HFFc6 (cell line): ENCODE measurements around the gene AGRP. TPM values are rescaled to one million over a fixed set of nuclear protein-coding genes. Genes with fewer than 3 reads are reported as not detected.

ENCODE experiments used
- DNase-seq: peaks from one replicate; pipeline ENCODE4 v3.0.0-alpha.2; 2018
- H3K27ac Mint-ChIP-seq: 2 replicates; pipeline ENCODE4 v1.8.0; 2020; ENCODE audit warnings: mild to moderate bottlenecking, mixed read lengths
- H3K27me3 Mint-ChIP-seq: 2 replicates; pipeline ENCODE4 v1.8.0; 2021; ENCODE audit warnings: mild to moderate bottlenecking, moderate library complexity, mixed read lengths; ENCODE audit not compliant: insufficient read depth
- H3K36me3 Mint-ChIP-seq: 2 replicates; pipeline ENCODE4 v1.8.0; 2021; ENCODE audit warnings: low read depth, mixed read lengths
- H3K4me1 Mint-ChIP-seq: 2 replicates; pipeline ENCODE4 v1.8.0; 2020; ENCODE audit warnings: low read depth, mixed read lengths
- H3K4me3 Mint-ChIP-seq: 2 replicates; pipeline ENCODE4 v1.8.0; 2020; ENCODE audit warnings: mild to moderate bottlenecking, moderate library complexity, mixed read lengths
- H3K9me3 Mint-ChIP-seq: 2 replicates; pipeline ENCODE4 v1.8.0; 2020; ENCODE audit warnings: mild to moderate bottlenecking, mixed read lengths
- total RNA-seq, 6 experiments: library from RNA; stranded (reverse); fragmentation: NEBNext Ultra II Directional; extraction: Animal tissue kit (Norgen Biotek cat#: 25700); gene quantifications; 2 replicates in 1 of 6; 3 replicates in 5 of 6; pipeline ENCODE4 v1.2.3, GENCODE V29; 2021
- TF ChIP-seq, protein P1 (sequence below): fragments of 200-600 bp; sonication (generic); IDR thresholded peaks from 2 replicates; pipeline ENCODE4 v1.5.0; 2021; ENCODE audit warnings: antibody characterized with exemption, mild to moderate bottlenecking

AGRP gene
- total RNA-seq, 6 experiments from 2014 or later, result not detected

DNA sequence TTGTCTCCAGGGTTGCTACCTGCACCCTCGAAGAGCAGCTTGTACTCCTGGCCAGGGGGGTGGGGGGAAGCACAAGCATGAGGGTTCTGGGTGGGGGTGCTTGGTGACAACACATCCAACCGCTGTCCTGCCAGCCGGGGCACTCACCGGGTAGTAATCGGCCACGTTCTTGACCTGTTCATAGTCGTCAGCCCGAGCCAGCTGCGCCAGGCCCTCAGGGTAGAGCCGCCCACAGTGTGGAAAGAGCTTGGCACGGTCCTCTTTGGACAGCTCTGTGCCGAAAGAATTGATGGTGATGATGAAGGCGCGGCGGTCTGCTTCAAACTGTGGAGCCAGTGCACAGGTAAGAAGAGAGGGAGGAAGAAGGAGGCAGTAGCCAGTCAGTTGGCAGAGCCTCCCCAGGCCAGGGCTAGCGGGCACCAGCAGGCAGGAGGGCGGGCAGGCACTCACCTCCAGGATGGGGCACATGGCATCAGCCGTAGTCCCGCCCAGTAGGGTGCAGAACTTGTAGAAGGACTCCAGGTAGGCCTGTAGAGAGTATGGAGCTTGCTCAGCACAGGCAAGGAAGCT is 44.4 kb downstream of the AGRP start:
- H3K4me1 Mint-ChIP-seq, result no peaks in the 10 kb centered on the region
- H3K9me3 Mint-ChIP-seq, result no peaks in the 10 kb centered on the region
- no peak overlapping the region for H3K4me3 Mint-ChIP-seq
- TF ChIP-seq, protein P1, sequence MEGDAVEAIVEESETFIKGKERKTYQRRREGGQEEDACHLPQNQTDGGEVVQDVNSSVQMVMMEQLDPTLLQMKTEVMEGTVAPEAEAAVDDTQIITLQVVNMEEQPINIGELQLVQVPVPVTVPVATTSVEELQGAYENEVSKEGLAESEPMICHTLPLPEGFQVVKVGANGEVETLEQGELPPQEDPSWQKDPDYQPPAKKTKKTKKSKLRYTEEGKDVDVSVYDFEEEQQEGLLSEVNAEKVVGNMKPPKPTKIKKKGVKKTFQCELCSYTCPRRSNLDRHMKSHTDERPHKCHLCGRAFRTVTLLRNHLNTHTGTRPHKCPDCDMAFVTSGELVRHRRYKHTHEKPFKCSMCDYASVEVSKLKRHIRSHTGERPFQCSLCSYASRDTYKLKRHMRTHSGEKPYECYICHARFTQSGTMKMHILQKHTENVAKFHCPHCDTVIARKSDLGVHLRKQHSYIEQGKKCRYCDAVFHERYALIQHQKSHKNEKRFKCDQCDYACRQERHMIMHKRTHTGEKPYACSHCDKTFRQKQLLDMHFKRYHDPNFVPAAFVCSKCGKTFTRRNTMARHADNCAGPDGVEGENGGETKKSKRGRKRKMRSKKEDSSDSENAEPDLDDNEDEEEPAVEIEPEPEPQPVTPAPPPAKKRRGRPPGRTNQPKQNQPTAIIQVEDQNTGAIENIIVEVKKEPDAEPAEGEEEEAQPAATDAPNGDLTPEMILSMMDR, result no peak
- H3K27me3 Mint-ChIP-seq, result peaks cover 2% of the 10 kb centered on the region
- peaks cover 7% of the 10 kb centered on the region for H3K36me3 Mint-ChIP-seq
- DNase-seq, result no peak
- H3K27ac Mint-ChIP-seq, result no peak overlapping the region

DNA sequence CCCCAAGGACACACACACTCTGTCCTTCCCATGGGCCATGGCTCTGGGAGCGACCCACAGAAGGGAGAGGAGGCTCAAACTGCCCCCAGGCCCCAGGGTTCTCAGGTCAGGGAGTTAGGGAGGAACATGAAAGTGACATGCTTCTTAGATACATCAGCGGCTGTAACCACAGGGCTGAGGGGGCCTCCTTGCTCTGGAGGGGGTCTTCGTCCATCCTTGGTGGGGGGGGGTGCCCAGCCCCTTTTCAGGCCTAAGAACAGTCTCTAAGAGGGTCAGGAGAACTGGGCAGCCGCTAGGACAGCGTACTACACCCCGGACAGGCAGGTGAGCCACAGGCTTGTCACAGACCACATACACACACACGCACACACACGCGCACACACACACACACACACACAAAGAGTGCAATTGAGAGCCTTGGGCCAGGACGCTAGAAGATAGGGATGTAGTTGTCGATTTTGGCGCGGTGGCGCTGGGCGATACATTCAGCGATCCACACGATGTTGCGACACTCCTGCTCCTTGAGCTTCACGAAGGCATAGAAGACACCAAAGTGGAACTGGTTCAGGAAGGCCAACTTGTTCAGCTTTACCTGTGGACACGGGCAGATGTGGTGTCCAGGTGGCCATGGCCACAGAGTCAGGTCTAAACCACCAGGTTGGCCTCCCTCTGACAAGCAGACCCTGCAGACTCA is 45.1 kb downstream of the AGRP start:
- Mint-ChIP-seq H3K27ac (no peak overlapping the region), H3K4me3 (no peak overlapping the region), H3K27me3 (peaks cover 2% of the 10 kb centered on the region), H3K9me3 (no peaks in the 10 kb centered on the region), H3K4me1 (no peaks in the 10 kb centered on the region), H3K36me3 (peaks cover 7% of the 10 kb centered on the region)
- TF ChIP-seq, protein P1, result no peak
- DNase-seq, result no peak

DNA sequence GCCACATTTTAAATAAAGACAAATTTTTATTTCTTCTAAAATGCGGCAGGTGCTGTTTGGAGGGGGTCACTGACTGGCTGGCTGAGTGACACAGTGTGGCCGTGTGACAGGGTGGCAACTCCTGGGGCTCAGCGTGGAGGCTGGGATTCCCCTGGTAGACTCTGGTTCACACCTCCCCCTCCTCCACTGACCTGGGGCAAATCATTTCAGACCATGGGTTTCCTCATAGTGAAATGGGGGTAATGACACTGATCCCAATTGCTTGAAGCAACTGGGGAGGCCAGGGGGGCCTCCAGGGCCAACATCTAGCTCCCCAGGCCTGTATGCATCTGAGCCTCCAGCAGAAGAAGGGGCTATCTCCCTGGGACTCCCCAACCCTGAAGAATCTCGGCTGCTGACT is 45.8 kb downstream of the AGRP start:
- no peak for DNase-seq
- Mint-ChIP-seq H3K4me3 (no peak overlapping the region), H3K27me3 (peaks cover 2% of the 10 kb centered on the region), H3K9me3 (no peaks in the 10 kb centered on the region), H3K4me1 (no peaks in the 10 kb centered on the region), H3K27ac (no peak overlapping the region), H3K36me3 (peaks cover 7% of the 10 kb centered on the region)
- TF ChIP-seq, protein P1, result no peak

DNA sequence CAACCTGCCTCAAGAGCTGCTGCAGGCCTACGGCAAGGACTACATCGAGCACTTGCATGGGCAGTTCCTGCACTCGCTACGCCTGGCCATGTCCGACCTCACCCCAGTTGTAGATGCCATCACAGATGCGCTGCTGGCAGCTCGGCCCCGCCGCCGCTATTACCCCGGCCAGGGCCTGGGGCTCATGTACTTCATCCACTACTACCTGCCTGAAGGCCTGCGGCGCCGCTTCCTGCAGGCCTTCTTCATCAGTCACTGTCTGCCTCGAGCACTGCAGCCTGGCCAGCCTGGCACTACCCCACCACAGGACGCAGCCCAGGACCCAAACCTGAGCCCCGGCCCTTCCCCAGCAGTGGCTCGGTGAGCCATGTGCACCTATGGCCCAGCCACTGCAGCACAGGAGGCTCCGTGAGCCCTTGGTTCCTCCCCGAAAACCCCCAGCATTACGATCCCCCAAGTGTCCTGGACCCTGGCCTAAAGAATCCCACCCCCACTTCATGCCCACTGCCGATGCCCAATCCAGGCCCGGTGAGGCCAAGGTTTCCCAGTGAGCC is 46.6 kb downstream of the AGRP start:
- Mint-ChIP-seq H3K36me3 (peaks cover 7% of the 10 kb centered on the region), H3K27me3 (no peaks in the 10 kb centered on the region; the same call in none of the 2 replicates), H3K4me3 (no peak overlapping the region), H3K9me3 (no peaks in the 10 kb centered on the region), H3K4me1 (no peaks in the 10 kb centered on the region), H3K27ac (no peak overlapping the region)
- DNase-seq, result no peak
- TF ChIP-seq, protein P1, result no peak

DNA sequence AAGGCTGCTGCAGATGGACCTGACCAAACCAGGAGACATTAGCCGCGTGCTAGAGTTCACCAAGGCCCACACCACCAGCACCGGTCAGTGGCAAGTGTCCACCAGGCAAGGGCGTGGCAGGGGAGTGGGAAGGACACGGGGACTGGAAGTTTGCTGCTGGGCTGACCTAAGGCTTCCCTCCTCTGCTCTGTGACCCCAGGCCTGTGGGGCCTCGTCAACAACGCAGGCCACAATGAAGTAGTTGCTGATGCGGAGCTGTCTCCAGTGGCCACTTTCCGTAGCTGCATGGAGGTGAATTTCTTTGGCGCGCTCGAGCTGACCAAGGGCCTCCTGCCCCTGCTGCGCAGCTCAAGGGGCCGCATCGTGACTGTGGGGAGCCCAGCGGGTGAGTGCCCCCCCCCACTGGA is 47.6 kb downstream of the AGRP start:
- H3K36me3 Mint-ChIP-seq, result peaks cover 7% of the 10 kb centered on the region
- TF ChIP-seq, protein P1, result no peak
- peaks cover 2% of the 10 kb centered on the region for H3K27me3 Mint-ChIP-seq
- no peaks in the 10 kb centered on the region for H3K4me1 Mint-ChIP-seq
- H3K4me3 Mint-ChIP-seq, result no peak overlapping the region
- no peaks in the 10 kb centered on the region for H3K9me3 Mint-ChIP-seq
- DNase-seq, result no peak
- no peak overlapping the region for H3K27ac Mint-ChIP-seq
